Effector CD8-positive, alpha-beta T cell (primary cell): Measurements from ENCODE around the gene SPRY2.

ENCODE experiments used
- DNase-seq: peaks from one replicate; lab custom pipeline; 2025; lab: John Stamatoyannopoulos, UW

The SPRY2 gene

GRCh38 chr13:80313668-80314256 is 27.2 kb downstream of the SPRY2 start:
- DNase-seq = no peak

- no peak for DNase-seq
These were observed 28.0 kb downstream of the SPRY2 start for GRCh38 chr13:80312967-80313366.

GRCh38 chr13:80312012-80312704 is 28.8 kb downstream of the SPRY2 start:
- DNase-seq = no peak

GRCh38 chr13:80309926-80310325 is 31.0 kb downstream of the SPRY2 start:
- no peak for DNase-seq

- DNase-seq = no peak
These were observed 33.4 kb downstream of the SPRY2 start for GRCh38 chr13:80307401-80307987.

- DNase-seq = no peak
These were observed 34.5 kb downstream of the SPRY2 start for GRCh38 chr13:80306337-80306972.

GRCh38 chr13:80305737-80306136 is 35.2 kb downstream of the SPRY2 start:
- no peak for DNase-seq

- DNase-seq = no peak
These were observed 37.6 kb downstream of the SPRY2 start for GRCh38 chr13:80303225-80303811.

- DNase-seq = no peak
These were observed 41.9 kb downstream of the SPRY2 start for GRCh38 chr13:80299046-80299445.

GRCh38 chr13:80297503-80297902 is 43.4 kb downstream of the SPRY2 start:
- DNase-seq = no peak

GRCh38 chr13:80297094-80297493 is 43.8 kb downstream of the SPRY2 start:
- no peak for DNase-seq

GRCh38 chr13:80296638-80297037 is 44.3 kb downstream of the SPRY2 start:
- no peak for DNase-seq

- DNase-seq = no peak
These were observed 50.3 kb downstream of the SPRY2 start for GRCh38 chr13:80290591-80290990.
